HepG2 (cell line): ENCODE results near the gene NEIL3. TPM values are rescaled to one million over a fixed set of nuclear protein-coding genes. Genes with fewer than 3 reads are reported as not detected.

Experiments
- ATAC-seq: fragments of 200-7000 bp; cut with Tn5 transposase; 3 replicates; pipeline ENCODE4 v1.9.1; 2020; ENCODE audit warnings: mild to moderate bottlenecking, moderate library complexity
- BruUV-seq: library from RNA; stranded (reverse); fragments of 400-500 nt; replicated peaks from 2 replicates; lab custom pipeline; 2021; lab: Mats Ljungman, UMichigan
- CTCF ChIA-PET: fragments of 300-600 bp; formaldehyde crosslinking; extraction: SDS; loops from one replicate; lab custom pipeline; 2021; ENCODE audit warnings: low total read pairs, inconsistent platforms, low intra/inter-chr PET ratio; lab: Yijun Ruan, JAX
- POLR2A ChIA-PET: fragments of 350-600 bp; sonication (Branson Sonifier 250); formaldehyde crosslinking; loops from one replicate; lab custom pipeline; 2020; ENCODE audit warnings: antibody characterized with exemption, inconsistent platforms; lab: Yijun Ruan, JAX
- DNase-seq: peaks from one replicate; pipeline ENCODE4 v3.0.0-alpha.2; 2015; ENCODE audit warnings: low spot score
- FAIRE-seq: peaks from 3 replicates; lab custom pipeline; 2011; peaks lifted over from hg19 to GRCh38; lab: Jason Lieb, UNC
- H2AFZ ChIP-seq: one replicate; pipeline ENCODE4 v1.6.1; 2011; ENCODE audit warnings: low read length, inconsistent platforms
- H3K27ac ChIP-seq: fragments of 300-600 bp; 3 replicates; pipeline ENCODE4 v1.8.0; 2011; ENCODE audit warnings: mixed run types, mild to moderate bottlenecking, mixed read lengths, low read length, inconsistent platforms; ENCODE audit not compliant: insufficient read depth; ENCODE audit errors: extremely low read length
- H3K27me3 ChIP-seq, 2 experiments: fragments of 200-600 bp in 1 of 2; 2 replicates in 1 of 2; 3 replicates in 1 of 2; pipeline versions ENCODE4 v1.6.0 to v1.8.0; 2011; ENCODE audit warnings: low read length in 2 of 2, mild to moderate bottlenecking in 2 of 2, moderate library complexity in 2 of 2, inconsistent platforms in 1 of 2; ENCODE audit not compliant: insufficient read depth in 2 of 2, control insufficient read depth in 1 of 2
- H3K36me3 ChIP-seq, 2 experiments: fragments of 200-600 bp in 1 of 2; replicated peaks in 1 of 2; 2 replicates in 1 of 2; 3 replicates in 1 of 2; pipeline versions ENCODE4 v1.5.1 to v1.8.0; 2011; ENCODE audit warnings: low read length in 2 of 2, inconsistent platforms in 1 of 2; ENCODE audit not compliant: insufficient read depth in 2 of 2, control insufficient read depth in 1 of 2
- H3K4me1 ChIP-seq: 2 replicates; pipeline ENCODE4 v1.5.1; 2012; ENCODE audit warnings: low read length, inconsistent platforms; ENCODE audit not compliant: insufficient read depth
- H3K4me2 ChIP-seq: 2 replicates; pipeline ENCODE4 v1.6.0; 2011; ENCODE audit warnings: low read depth, low read length, inconsistent platforms
- H3K4me3 ChIP-seq, 3 experiments: fragments of 200-600 bp in 1 of 3; sonication (generic), shearing (Covaris generic) in 1 of 3; replicated peaks in 1 of 3; 2 replicates each; pipeline ENCODE4 v1.5.1; 2011 to 2016; ENCODE audit warnings: low read length in 3 of 3, inconsistent platforms in 2 of 3, low read depth in 2 of 3, mild to moderate bottlenecking in 2 of 3, control low read depth in 1 of 3, mixed read lengths in 1 of 3; ENCODE audit not compliant: insufficient read depth in 1 of 3
- H3K79me2 ChIP-seq: one replicate; pipeline ENCODE4 v1.6.1; 2011; ENCODE audit warnings: low read length, inconsistent platforms; ENCODE audit not compliant: insufficient read depth
- H3K9ac ChIP-seq: 2 replicates; pipeline ENCODE4 v1.6.0; 2011; ENCODE audit warnings: mild to moderate bottlenecking, low read depth, low read length, inconsistent platforms; ENCODE audit not compliant: insufficient read depth
- H3K9me3 ChIP-seq: 2 replicates; pipeline ENCODE4 v1.5.1; 2012; ENCODE audit warnings: mild to moderate bottlenecking, low read length
- H4K20me1 ChIP-seq: 2 replicates; pipeline ENCODE4 v1.6.0; 2011; ENCODE audit warnings: inconsistent platforms, mild to moderate bottlenecking, low read length, moderate library complexity; ENCODE audit not compliant: insufficient read depth
- ARNT2 ChIP-seq: sonication (generic); formaldehyde crosslinking; IDR thresholded peaks from 2 replicates; pipeline ENCODE4 v1.8.0; 2022; ENCODE audit warnings: mild to moderate bottlenecking, low read depth, missing genetic modification reagents, moderate library complexity
- ATF7 ChIP-seq, 2 experiments: fragments of 450-650 bp in 1 of 2; sonication (generic) in 1 of 2; formaldehyde crosslinking in 1 of 2; IDR thresholded peaks; 2 replicates each; pipeline versions ENCODE4 v1.4.0 to v1.6.1; 2016 to 2020; ENCODE audit warnings: antibody characterized with exemption in 1 of 2, mild to moderate bottlenecking in 1 of 2, missing genetic modification reagents in 1 of 2
- ATF7-NPFF ChIP-seq: sonication (generic); formaldehyde crosslinking; IDR thresholded peaks from 2 replicates; pipeline ENCODE4 v1.8.1; 2023; ENCODE audit warnings: mild to moderate bottlenecking, low read depth, missing genetic modification reagents, moderate library complexity
- FOXK2 ChIP-seq: fragments of 450-650 bp; IDR thresholded peaks from 2 replicates; pipeline ENCODE4 v1.6.1; 2016
- HNRNPH1 ChIP-seq: fragments of 200-400 bp; formaldehyde crosslinking; optimal IDR thresholded peaks from 2 replicates; pipeline ENCODE3; 2017; ENCODE audit warnings: mild to moderate bottlenecking, low read depth, low read length
- MXD4 ChIP-seq: IDR thresholded peaks from 2 replicates; pipeline ENCODE4 v1.6.1; 2016; ENCODE audit warnings: mild to moderate bottlenecking, missing biosample characterization, missing genetic modification reagents
- NFKBIZ ChIP-seq: IDR thresholded peaks from 2 replicates; pipeline ENCODE4 v1.6.1; 2018; ENCODE audit warnings: missing genetic modification reagents, missing compliant biosample characterization
- RBM39 ChIP-seq: fragments of 200-400 bp; formaldehyde crosslinking; IDR thresholded peaks from one replicate; pipeline ENCODE4 v1.6.1; 2018; ENCODE audit warnings: antibody characterized with exemption, mild to moderate bottlenecking, low read depth, low read length; ENCODE audit not compliant: poor library complexity, severe bottlenecking
- SP140L ChIP-seq: sonication (generic); formaldehyde crosslinking; IDR thresholded peaks from 2 replicates; pipeline ENCODE4 v1.4.0; 2020; ENCODE audit warnings: missing genetic modification reagents, borderline replicate concordance
- TAF15 ChIP-seq: fragments of 200-400 bp; formaldehyde crosslinking; IDR thresholded peaks from one replicate; pipeline ENCODE4 v1.6.1; 2018; ENCODE audit warnings: mild to moderate bottlenecking, low read depth, low read length; ENCODE audit not compliant: poor library complexity, severe bottlenecking
- TGIF2 ChIP-seq: IDR thresholded peaks from 2 replicates; pipeline ENCODE4 v1.6.1; 2016; ENCODE audit warnings: control low read depth, missing compliant biosample characterization
- ZBTB26 ChIP-seq: IDR thresholded peaks from 2 replicates; pipeline ENCODE4 v1.6.1; 2016; ENCODE audit warnings: missing compliant biosample characterization, missing genetic modification reagents, borderline replicate concordance
- ZNF280B ChIP-seq: sonication (generic); formaldehyde crosslinking; IDR thresholded peaks from 2 replicates; pipeline ENCODE4 v1.5.0; 2020; ENCODE audit warnings: missing genetic modification reagents, mild to moderate bottlenecking, borderline replicate concordance
- ZNF337 ChIP-seq: sonication (generic); formaldehyde crosslinking; IDR thresholded peaks from 2 replicates; pipeline ENCODE4 v1.5.1; 2020; ENCODE audit warnings: missing genetic modification reagents, low read depth, mild to moderate bottlenecking, borderline replicate concordance
- ZNF709 ChIP-seq: sonication (generic); formaldehyde crosslinking; IDR thresholded peaks from 2 replicates; pipeline ENCODE4 v1.5.0; 2020; ENCODE audit warnings: mild to moderate bottlenecking, missing genetic modification reagents
- ZNF878 ChIP-seq: sonication (generic); formaldehyde crosslinking; IDR thresholded peaks from 2 replicates; pipeline ENCODE4 v1.8.1; 2023; ENCODE audit warnings: mild to moderate bottlenecking, missing genetic modification reagents, moderate library complexity
- ZSCAN12 ChIP-seq: sonication (generic); formaldehyde crosslinking; IDR thresholded peaks from 2 replicates; pipeline ENCODE4 v1.9.0; 2021; ENCODE audit warnings: mild to moderate bottlenecking, missing genetic modification reagents
- WGBS: methylation state at CpG from one replicate; pipeline ENCODE4 v1.1.6; 2017; ENCODE audit warnings: low lambda C conversion rate; 5-methylcytosine and 5-hydroxymethylcytosine counted together
- in situ Hi-C: cut with HindIII; loops from 2 replicates; pipeline ENCODE4 v1.10.0; 2017; ENCODE audit warnings: low pct_unique_long_range_greater_than_20kb; ENCODE audit not compliant: extremely low pct_ligation_motif_present
- intact Hi-C: fragments of 100-400 bp; cut with micrococcal nuclease; formaldehyde crosslinking; loops from one replicate; pipeline ENCODE4 v1.10.0; 2022; ENCODE audit not compliant: unreplicated experiment
- polyA plus RNA-seq, 8 experiments: library from polyadenylated mRNA; depleted of rRNA in 3 of 8; stranded (reverse) in 7 of 8; unstranded in 1 of 8; fragments of >200 nt; fragmentation: Illumina TruSeq in 4 of 8; extraction: Trizol in 4 of 8; gene quantifications; 2 replicates each; pipeline versions ENCODE4 v1.2.1 to v1.2.3, GENCODE V29; 2011 to 2016; ENCODE audit warnings: low read depth in 4 of 8, missing spikeins in 1 of 8, mixed read lengths in 1 of 8; ENCODE audit not compliant: insufficient read depth in 1 of 8
- total RNA-seq, 5 experiments: library from RNA; depleted of rRNA; stranded (reverse); fragments of >200 nt; fragmentation: Illumina TruSeq; extraction: Trizol; gene quantifications; 2 replicates each; pipeline ENCODE4 v1.2.3, GENCODE V29; 2016; ENCODE audit warnings: low read depth in 1 of 5

NEIL3 gene
- total and polyA plus RNA-seq, 2 of the 13 experiments (the other 11 are each of a cell fraction or from before 2014, with no cell fraction given): 3.5 to 8.4 TPM

- no peak for DNase-seq
- FAIRE-seq: no peak
- no TSS peak for BruUV-seq
- Histone ChIP-seq H3K4me1 (no peaks in the 10 kb centered on the region), H3K27ac (no peak overlapping the region), H3K36me3 (no peaks in the 10 kb centered on the region), H3K79me2 (no peaks in the 10 kb centered on the region), H3K9me3 (peaks cover 2% of the 10 kb centered on the region; the same call in 1 of the 2 replicates), H3K4me2 (no peak overlapping the region), H2AFZ (no peak overlapping the region), H3K27me3 (no peaks in the 10 kb centered on the region), H3K4me3 (no peak overlapping the region), H4K20me1 (no peaks in the 10 kb centered on the region), H3K9ac (no peak overlapping the region)
- intact Hi-C loops: no loop called here
- TF ChIP-seq HNRNPH1 (no peak), ZBTB26 (CRISPR knock-in tag) (no peak), ATF7 (IDR thresholded peaks at IDR 0.05) (no peak), ATF7 (CRISPR knock-in tag; IDR thresholded peaks at IDR 0.05) (no peak), SP140L (no peak), ATF7-NPFF (CRISPR knock-in tag) (no peak), ZNF878 (CRISPR knock-in tag) (no peak), NFKBIZ (CRISPR knock-in tag) (no peak), TAF15 (no peak), TGIF2 (CRISPR knock-in tag) (no peak), ZNF709 (CRISPR knock-in tag) (no peak), ZNF337 (CRISPR knock-in tag) (no peak), FOXK2 (no peak), ZNF280B (CRISPR knock-in tag) (no peak), RBM39 (no peak), ZSCAN12 (no peak), MXD4 (CRISPR knock-in tag) (no peak), ARNT2 (CRISPR knock-in tag) (no peak)
- WGBS: 100% methylated on average over 2 of the region's 2 CpGs
- no peak for ATAC-seq
- in situ Hi-C loops: no loop called here
- CTCF ChIA-PET: no interaction called here
- POLR2A ChIA-PET: no interaction called here
Observed at GRCh38 chr4:177292171-177292570, 17.5 kb upstream of the NEIL3 start.
